Effector memory CD8-positive, alpha-beta T cell (primary cell): Measurements from ENCODE around the gene RBMS2.

Source experiments
- ATAC-seq: fragments of 150-1000 bp; cut with Tn5 transposase; replicated peaks from 2 replicates; pipeline ENCODE4 v1.10.0; 2021; ENCODE audit warnings: mild to moderate bottlenecking, moderate library complexity
- DNase-seq, 3 experiments: peaks; one replicate each; pipeline ENCODE4 v3.0.0; 2021
- H3K27ac Mint-ChIP-seq, 2 donors: one replicate each; pipeline ENCODE4 v1.8.0; 2022; ENCODE audit warnings: mild to moderate bottlenecking in 2 of 2, mixed read lengths in 2 of 2, moderate library complexity in 2 of 2
- H3K27me3 Mint-ChIP-seq, 2 donors: one replicate each; pipeline ENCODE4 v1.8.0; 2022; ENCODE audit warnings: mixed read lengths in 2 of 2
- H3K36me3 Mint-ChIP-seq: one replicate; pipeline ENCODE4 v1.8.0; 2022; ENCODE audit warnings: mild to moderate bottlenecking, moderate library complexity, mixed read lengths; ENCODE audit not compliant: insufficient read depth
- H3K4me1 Mint-ChIP-seq, 2 donors: one replicate each; pipeline ENCODE4 v1.8.0; 2022; ENCODE audit warnings: low read depth in 2 of 2, mixed read lengths in 2 of 2
- H3K4me3 Mint-ChIP-seq, 2 donors: one replicate each; pipeline ENCODE4 v1.8.0; 2022; ENCODE audit warnings: mild to moderate bottlenecking in 2 of 2, mixed read lengths in 2 of 2, moderate library complexity in 2 of 2
- H3K9me3 Mint-ChIP-seq, 2 donors: one replicate each; pipeline ENCODE4 v1.8.0; 2022; ENCODE audit warnings: mixed read lengths in 2 of 2

The RBMS2 gene

GRCh38 chr12:56528846-56529245, 7.2 kb downstream of the RBMS2 start:
- Mint-ChIP-seq H3K27ac (no peak overlapping the region), H3K4me1 (peaks cover 0 to 3% of the 10 kb centered on the region in 2 donors), H3K27me3 (no peaks in the 10 kb centered on the region), H3K36me3 (no peaks in the 10 kb centered on the region), H3K4me3 (no peak overlapping the region), H3K9me3 (no peaks in the 10 kb centered on the region)
- ATAC-seq (no peak), DNase-seq (no peak)

GRCh38 chr12:56529656-56530055, 8.0 kb downstream of the RBMS2 start:
- ATAC-seq (no peak), DNase-seq (no peak)
- H3K27ac Mint-ChIP-seq: no peak overlapping the region
- H3K9me3 Mint-ChIP-seq: no peaks in the 10 kb centered on the region
- H3K4me3 Mint-ChIP-seq: no peak overlapping the region
- H3K27me3 Mint-ChIP-seq: no peaks in the 10 kb centered on the region
- H3K4me1 Mint-ChIP-seq: peaks cover 0 to 3% of the 10 kb centered on the region in 2 donors
- H3K36me3 Mint-ChIP-seq: no peaks in the 10 kb centered on the region

GRCh38 chr12:56530390-56531055, 8.9 kb downstream of the RBMS2 start:
- no peaks in the 10 kb centered on the region for H3K36me3 Mint-ChIP-seq
- H3K9me3 Mint-ChIP-seq: no peaks in the 10 kb centered on the region
- no peak overlapping the region for H3K27ac Mint-ChIP-seq
- no peak overlapping the region for H3K4me3 Mint-ChIP-seq
- ATAC-seq: no peak
- no peak for DNase-seq
- H3K27me3 Mint-ChIP-seq: peaks cover 0 to 5% of the 10 kb centered on the region in 2 donors
- H3K4me1 Mint-ChIP-seq: peaks cover 0 to 3% of the 10 kb centered on the region in 2 donors

- Mint-ChIP-seq H3K27ac (no peak overlapping the region), H3K27me3 (peaks cover 0 to 5% of the 10 kb centered on the region in 2 donors), H3K36me3 (no peaks in the 10 kb centered on the region), H3K4me1 (no peaks in the 10 kb centered on the region), H3K9me3 (no peaks in the 10 kb centered on the region), H3K4me3 (no peak overlapping the region)
- DNase-seq (no peak), ATAC-seq (no peak)
Observed at GRCh38 chr12:56537546-56537945, 15.9 kb downstream of the RBMS2 start.

- H3K36me3 Mint-ChIP-seq: no peaks in the 10 kb centered on the region
Observed at GRCh38 chr12:56541631-56542030, 20.0 kb downstream of the RBMS2 start.

GRCh38 chr12:56542164-56542563, 20.5 kb downstream of the RBMS2 start:
- H3K9me3 Mint-ChIP-seq: no peaks in the 10 kb centered on the region
- DNase-seq (no peak), ATAC-seq (no peak)
- H3K27ac Mint-ChIP-seq: no peak overlapping the region
- no peaks in the 10 kb centered on the region for H3K27me3 Mint-ChIP-seq
- no peaks in the 10 kb centered on the region for H3K36me3 Mint-ChIP-seq
- H3K4me1 Mint-ChIP-seq: no peaks in the 10 kb centered on the region
- no peak overlapping the region for H3K4me3 Mint-ChIP-seq

More at GRCh38 chr12:56541631-56542030, 20.0 kb downstream of the RBMS2 start:
- Mint-ChIP-seq H3K4me3 (no peak overlapping the region), H3K4me1 (no peaks in the 10 kb centered on the region), H3K9me3 (no peaks in the 10 kb centered on the region), H3K27ac (no peak overlapping the region), H3K27me3 (no peaks in the 10 kb centered on the region)
- ATAC-seq: no peak
- DNase-seq: no peak

GRCh38 chr12:56545023-56545604, 23.5 kb downstream of the RBMS2 start:
- no peaks in the 10 kb centered on the region for H3K4me1 Mint-ChIP-seq
- no peak for ATAC-seq
- no peaks in the 10 kb centered on the region for H3K9me3 Mint-ChIP-seq
- H3K36me3 Mint-ChIP-seq: no peaks in the 10 kb centered on the region
- H3K4me3 Mint-ChIP-seq: no peak overlapping the region
- no peaks in the 10 kb centered on the region for H3K27me3 Mint-ChIP-seq
- H3K27ac Mint-ChIP-seq: no peak overlapping the region
- DNase-seq: no peak

GRCh38 chr12:56546680-56547079, 25.1 kb downstream of the RBMS2 start:
- no peaks in the 10 kb centered on the region for H3K4me1 Mint-ChIP-seq
- H3K27ac Mint-ChIP-seq: no peak overlapping the region
- no peaks in the 10 kb centered on the region for H3K9me3 Mint-ChIP-seq
- no peak for DNase-seq
- no peaks in the 10 kb centered on the region for H3K27me3 Mint-ChIP-seq
- ATAC-seq: no peak
- no peaks in the 10 kb centered on the region for H3K36me3 Mint-ChIP-seq
- no peak overlapping the region for H3K4me3 Mint-ChIP-seq

GRCh38 chr12:56551070-56551469, 29.4 kb downstream of the RBMS2 start:
- DNase-seq: no peak
- no peak overlapping the region for H3K27ac Mint-ChIP-seq
- H3K9me3 Mint-ChIP-seq: no peaks in the 10 kb centered on the region
- ATAC-seq: no peak
- no peaks in the 10 kb centered on the region for H3K27me3 Mint-ChIP-seq
- no peaks in the 10 kb centered on the region for H3K4me1 Mint-ChIP-seq
- no peak overlapping the region for H3K4me3 Mint-ChIP-seq
- H3K36me3 Mint-ChIP-seq: no peaks in the 10 kb centered on the region

GRCh38 chr12:56565510-56566101, 44.0 kb downstream of the RBMS2 start:
- Mint-ChIP-seq H3K36me3 (no peaks in the 10 kb centered on the region), H3K4me3 (peak overlapping the region; percentile 24 to 47), H3K27ac (peak overlapping the region; percentile 44 to 87), H3K9me3 (no peaks in the 10 kb centered on the region), H3K27me3 (no peaks in the 10 kb centered on the region), H3K4me1 (peaks cover 5 to 6% of the 10 kb centered on the region in 2 donors)
- ATAC-seq (peak; percentile 54), DNase-seq (no peak)

- H3K9me3 Mint-ChIP-seq: no peaks in the 10 kb centered on the region
- peaks cover 3% of the 10 kb centered on the region for H3K36me3 Mint-ChIP-seq
- no peak overlapping the region for H3K27ac Mint-ChIP-seq
- DNase-seq (no peak), ATAC-seq (no peak)
- peaks cover 5 to 6% of the 10 kb centered on the region in 2 donors for H3K4me1 Mint-ChIP-seq
- H3K4me3 Mint-ChIP-seq: no peak overlapping the region
- no peaks in the 10 kb centered on the region for H3K27me3 Mint-ChIP-seq
Observed at GRCh38 chr12:56568146-56568545, 46.5 kb downstream of the RBMS2 start.

- ATAC-seq (no peak), DNase-seq (no peak)
- Mint-ChIP-seq H3K4me3 (no peak overlapping the region), H3K27me3 (no peaks in the 10 kb centered on the region), H3K9me3 (no peaks in the 10 kb centered on the region), H3K4me1 (peaks cover 0 to 2% of the 10 kb centered on the region in 2 donors), H3K36me3 (peaks cover 3% of the 10 kb centered on the region), H3K27ac (no peak overlapping the region)
Observed at GRCh38 chr12:56571121-56571520, 49.5 kb downstream of the RBMS2 start.

- Mint-ChIP-seq H3K4me1 (peaks cover 0 to 2% of the 10 kb centered on the region in 2 donors), H3K36me3 (peaks cover 3% of the 10 kb centered on the region), H3K27ac (no peak overlapping the region), H3K9me3 (no peaks in the 10 kb centered on the region), H3K4me3 (no peak overlapping the region), H3K27me3 (no peaks in the 10 kb centered on the region)
- ATAC-seq (no peak), DNase-seq (no peak)
Observed at GRCh38 chr12:56572288-56572687, 50.7 kb downstream of the RBMS2 start.

- H3K9me3 Mint-ChIP-seq: no peaks in the 10 kb centered on the region
- peaks cover 0 to 2% of the 10 kb centered on the region in 2 donors for H3K4me1 Mint-ChIP-seq
- peaks cover 3% of the 10 kb centered on the region for H3K36me3 Mint-ChIP-seq
- H3K4me3 Mint-ChIP-seq: no peak overlapping the region
- DNase-seq (no peak), ATAC-seq (no peak)
- H3K27me3 Mint-ChIP-seq: no peaks in the 10 kb centered on the region
- no peak overlapping the region for H3K27ac Mint-ChIP-seq
Observed at GRCh38 chr12:56574210-56574609, 52.6 kb downstream of the RBMS2 start.
